GM21528 (cell line): Measurements from ENCODE around the gene MARCHF10.
A peak's percentile ranks its signal among the peaks of the same experiment; 100 is the strongest.
"Not testable (repeated sequence)": the region's sequence is repeated elsewhere in the genome, so short reads cannot be mapped to it uniquely, and the experiment has no call there.

Experiments used
- ATAC-seq: cut with Tn5 transposase; IDR thresholded peaks from one replicate; pipeline ENCODE4 v1.9.1; 2021; ENCODE audit warnings: mild to moderate bottlenecking, moderate library complexity; ENCODE audit not compliant: unreplicated experiment, low FRiP score

The MARCHF10 gene

GRCh38 chr17:62703776-62704380 is 104.2 kb downstream of the MARCHF10 start:
- peak; percentile 90 for ATAC-seq

- no peak for ATAC-seq
Observed at GRCh38 chr17:62703261-62703775, 104.8 kb downstream of the MARCHF10 start.

GRCh38 chr17:62702746-62703260 is 105.3 kb downstream of the MARCHF10 start:
- ATAC-seq, result no peak

- ATAC-seq, result no peak
Observed at GRCh38 chr17:62701706-62702085, 106.4 kb downstream of the MARCHF10 start.

- no peak for ATAC-seq
Observed at GRCh38 chr17:62700964-62701705, 107.0 kb downstream of the MARCHF10 start.

GRCh38 chr17:62698459-62698858 is 109.7 kb downstream of the MARCHF10 start:
- not testable (repeated sequence) for ATAC-seq

- no peak for ATAC-seq
Observed at GRCh38 chr17:62696726-62697490, 111.2 kb downstream of the MARCHF10 start.

GRCh38 chr17:62696256-62696655 is 111.9 kb downstream of the MARCHF10 start:
- ATAC-seq, result no peak

GRCh38 chr17:62695093-62695738 is 112.9 kb downstream of the MARCHF10 start:
- not testable (repeated sequence) for ATAC-seq

- ATAC-seq, result no peak
Observed at GRCh38 chr17:62693616-62694409, 114.3 kb downstream of the MARCHF10 start.

GRCh38 chr17:62692721-62693431 is 115.2 kb downstream of the MARCHF10 start:
- ATAC-seq, result no peak

- ATAC-seq, result no peak
Observed at GRCh38 chr17:62692159-62692651, 115.9 kb downstream of the MARCHF10 start.

GRCh38 chr17:62691589-62691915 is 116.6 kb downstream of the MARCHF10 start:
- ATAC-seq, result not testable (repeated sequence)

GRCh38 chr17:62690168-62690897 is 117.8 kb downstream of the MARCHF10 start:
- ATAC-seq, result no peak

GRCh38 chr17:62689441-62690167 is 118.5 kb downstream of the MARCHF10 start:
- ATAC-seq, result no peak

- no peak for ATAC-seq
Observed at GRCh38 chr17:62688398-62689160, 119.5 kb downstream of the MARCHF10 start.

GRCh38 chr17:62687997-62688396 is 120.1 kb downstream of the MARCHF10 start:
- no peak for ATAC-seq
